B cell (primary cell): Measurements from ENCODE around the gene ALDH3A1.

ENCODE experiments used
- CTCF ChIP-seq: fragments of 200-600 bp; IDR thresholded peaks from one replicate; pipeline ENCODE4 v1.8.0; 2022; ENCODE audit warnings: antibody characterized with exemption, mild to moderate bottlenecking
- EZH2 ChIP-seq: IDR thresholded peaks from 2 replicates; pipeline ENCODE4 v1.6.1; 2012; ENCODE audit warnings: borderline replicate concordance, low read depth, mild to moderate bottlenecking, moderate library complexity, low read length; ENCODE audit not compliant: insufficient read depth, poor library complexity, severe bottlenecking

GRCh38 chr17:19753661-19754463, 5.8 kb upstream of the ALDH3A1 start:
- TF ChIP-seq CTCF (no peak), EZH2 (no peak)
